GM18499 (cell line): ENCODE results near the gene PHC2.

Experiments used
- ATAC-seq: cut with Tn5 transposase; IDR thresholded peaks from one replicate; pipeline ENCODE4 v1.9.1; 2021; ENCODE audit warnings: moderate number of reproducible peaks; ENCODE audit not compliant: insufficient read depth, unreplicated experiment

The PHC2 gene

GRCh38 chr1:33455539-33456501 is 24.9 kb upstream of the PHC2 start:
- ATAC-seq, result no peak

GRCh38 chr1:33454646-33455282 is 23.9 kb upstream of the PHC2 start:
- ATAC-seq, result no peak

- no peak for ATAC-seq
Observed at GRCh38 chr1:33446590-33446989, 15.7 kb upstream of the PHC2 start.

- no peak for ATAC-seq
Observed at GRCh38 chr1:33445108-33445507, 14.2 kb upstream of the PHC2 start.

- no peak for ATAC-seq
Observed at GRCh38 chr1:33443705-33444180, 12.8 kb upstream of the PHC2 start.

GRCh38 chr1:33443080-33443704 is 12.3 kb upstream of the PHC2 start:
- ATAC-seq, result no peak

GRCh38 chr1:33442141-33442540 is 11.2 kb upstream of the PHC2 start:
- ATAC-seq, result no peak

- no peak for ATAC-seq
Observed at GRCh38 chr1:33441088-33441745, 10.3 kb upstream of the PHC2 start.

GRCh38 chr1:33439662-33440061 is 8.8 kb upstream of the PHC2 start:
- no peak for ATAC-seq

- no peak for ATAC-seq
Observed at GRCh38 chr1:33438364-33439160, 7.7 kb upstream of the PHC2 start.

- no peak for ATAC-seq
Observed at GRCh38 chr1:33436557-33437285, 5.8 kb upstream of the PHC2 start.

- ATAC-seq, result no peak
Observed at GRCh38 chr1:33435096-33435820, 4.4 kb upstream of the PHC2 start.

- ATAC-seq, result no peak
Observed at GRCh38 chr1:33434363-33434750, 3.5 kb upstream of the PHC2 start.

- no peak for ATAC-seq
Observed at GRCh38 chr1:33433509-33434362, 2.8 kb upstream of the PHC2 start.

GRCh38 chr1:33429856-33430691 is 821 bp downstream of the PHC2 start:
- ATAC-seq, result no peak

GRCh38 chr1:33429332-33429731 is 1.6 kb downstream of the PHC2 start:
- no peak for ATAC-seq

GRCh38 chr1:33428661-33429060 is 2.2 kb downstream of the PHC2 start:
- no peak for ATAC-seq
